Ishikawa (cell line): ENCODE data around the gene CLDN4.

ENCODE experiments used
- CREB1 ChIP-seq: IDR thresholded peaks from 2 replicates; pipeline ENCODE4 v1.6.1; 2012; ENCODE audit warnings: low read depth
- EP300 ChIP-seq: IDR thresholded peaks from 2 replicates; pipeline ENCODE4 v1.6.1; 2012; ENCODE audit warnings: borderline replicate concordance
- RAD21 ChIP-seq: IDR thresholded peaks from 2 replicates; pipeline ENCODE4 v1.6.1; 2012; ENCODE audit warnings: low read depth
- TAF1 ChIP-seq: IDR thresholded peaks from 2 replicates; pipeline ENCODE4 v1.6.1; 2012; ENCODE audit warnings: low read depth, mild to moderate bottlenecking
- TCF12 ChIP-seq: IDR thresholded peaks from 2 replicates; pipeline ENCODE4 v1.6.1; 2012; ENCODE audit warnings: low read depth
- TEAD4 ChIP-seq: IDR thresholded peaks from 2 replicates; pipeline ENCODE4 v1.6.1; 2012
- YY1 ChIP-seq: IDR thresholded peaks from 2 replicates; pipeline ENCODE4 v1.6.1; 2012; ENCODE audit warnings: low read depth
- ZBTB7A ChIP-seq: IDR thresholded peaks from 2 replicates; pipeline ENCODE4 v1.6.1; 2012; ENCODE audit warnings: low read depth
- TF ChIP-seq, protein P1 (sequence below): IDR thresholded peaks from 2 replicates; pipeline ENCODE4 v1.6.1; 2012; ENCODE audit warnings: low read depth, mild to moderate bottlenecking
- TF ChIP-seq, protein P2 (sequence below): IDR thresholded peaks from 2 replicates; pipeline ENCODE4 v1.6.1; 2012
- TF ChIP-seq, protein P3 (sequence below): IDR thresholded peaks from 2 replicates; pipeline ENCODE4 v1.6.1; 2012

DNA sequence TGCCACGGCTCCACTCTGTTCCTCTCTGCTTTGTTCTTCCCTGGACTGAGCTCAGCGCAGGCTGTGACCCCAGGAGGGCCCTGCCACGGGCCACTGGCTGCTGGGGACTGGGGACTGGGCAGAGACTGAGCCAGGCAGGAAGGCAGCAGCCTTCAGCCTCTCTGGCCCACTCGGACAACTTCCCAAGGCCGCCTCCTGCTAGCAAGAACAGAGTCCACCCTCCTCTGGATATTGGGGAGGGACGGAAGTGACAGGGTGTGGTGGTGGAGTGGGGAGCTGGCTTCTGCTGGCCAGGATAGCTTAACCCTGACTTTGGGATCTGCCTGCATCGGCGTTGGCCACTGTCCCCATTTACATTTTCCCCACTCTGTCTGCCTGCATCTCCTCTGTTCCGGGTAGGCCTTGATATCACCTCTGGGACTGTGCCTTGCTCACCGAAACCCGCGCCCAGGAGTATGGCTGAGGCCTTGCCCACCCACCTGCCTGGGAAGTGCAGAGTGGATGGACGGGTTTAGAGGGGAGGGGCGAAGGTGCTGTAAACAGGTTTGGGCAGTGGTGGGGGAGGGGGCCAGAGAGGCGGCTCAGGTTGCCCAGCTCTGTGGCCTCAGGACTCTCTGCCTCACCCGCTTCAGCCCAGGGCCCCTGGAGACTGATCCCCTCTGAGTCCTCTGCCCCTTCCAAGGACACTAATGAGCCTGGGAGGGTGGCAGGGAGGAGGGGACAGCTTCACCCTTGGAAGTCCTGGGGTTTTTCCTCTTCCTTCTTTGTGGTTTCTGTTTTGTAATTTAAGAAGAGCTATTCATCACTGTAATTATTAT lies 1.2 kb downstream of the CLDN4 start:
- peak; percentile 91 for TF ChIP-seq TCF12
- TF ChIP-seq, protein P1, sequence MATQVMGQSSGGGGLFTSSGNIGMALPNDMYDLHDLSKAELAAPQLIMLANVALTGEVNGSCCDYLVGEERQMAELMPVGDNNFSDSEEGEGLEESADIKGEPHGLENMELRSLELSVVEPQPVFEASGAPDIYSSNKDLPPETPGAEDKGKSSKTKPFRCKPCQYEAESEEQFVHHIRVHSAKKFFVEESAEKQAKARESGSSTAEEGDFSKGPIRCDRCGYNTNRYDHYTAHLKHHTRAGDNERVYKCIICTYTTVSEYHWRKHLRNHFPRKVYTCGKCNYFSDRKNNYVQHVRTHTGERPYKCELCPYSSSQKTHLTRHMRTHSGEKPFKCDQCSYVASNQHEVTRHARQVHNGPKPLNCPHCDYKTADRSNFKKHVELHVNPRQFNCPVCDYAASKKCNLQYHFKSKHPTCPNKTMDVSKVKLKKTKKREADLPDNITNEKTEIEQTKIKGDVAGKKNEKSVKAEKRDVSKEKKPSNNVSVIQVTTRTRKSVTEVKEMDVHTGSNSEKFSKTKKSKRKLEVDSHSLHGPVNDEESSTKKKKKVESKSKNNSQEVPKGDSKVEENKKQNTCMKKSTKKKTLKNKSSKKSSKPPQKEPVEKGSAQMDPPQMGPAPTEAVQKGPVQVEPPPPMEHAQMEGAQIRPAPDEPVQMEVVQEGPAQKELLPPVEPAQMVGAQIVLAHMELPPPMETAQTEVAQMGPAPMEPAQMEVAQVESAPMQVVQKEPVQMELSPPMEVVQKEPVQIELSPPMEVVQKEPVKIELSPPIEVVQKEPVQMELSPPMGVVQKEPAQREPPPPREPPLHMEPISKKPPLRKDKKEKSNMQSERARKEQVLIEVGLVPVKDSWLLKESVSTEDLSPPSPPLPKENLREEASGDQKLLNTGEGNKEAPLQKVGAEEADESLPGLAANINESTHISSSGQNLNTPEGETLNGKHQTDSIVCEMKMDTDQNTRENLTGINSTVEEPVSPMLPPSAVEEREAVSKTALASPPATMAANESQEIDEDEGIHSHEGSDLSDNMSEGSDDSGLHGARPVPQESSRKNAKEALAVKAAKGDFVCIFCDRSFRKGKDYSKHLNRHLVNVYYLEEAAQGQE: no peak
- TF ChIP-seq, protein P2, sequence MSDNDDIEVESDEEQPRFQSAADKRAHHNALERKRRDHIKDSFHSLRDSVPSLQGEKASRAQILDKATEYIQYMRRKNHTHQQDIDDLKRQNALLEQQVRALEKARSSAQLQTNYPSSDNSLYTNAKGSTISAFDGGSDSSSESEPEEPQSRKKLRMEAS: peak; percentile 80
- TF ChIP-seq RAD21: 0 out of 2 replicates have a peak, but pooled peaks have one; percentile 25
- peak; percentile 72 for TF ChIP-seq TEAD4
- TF ChIP-seq EP300: peak; percentile 79; the same call in 1 of the 2 replicates
- TF ChIP-seq YY1: peak; percentile 73
- peak; percentile 90 for TF ChIP-seq ZBTB7A
- TF ChIP-seq CREB1: no peak
- no peak; the same call in 1 of the 2 replicates for TF ChIP-seq TAF1
- TF ChIP-seq, protein P3, sequence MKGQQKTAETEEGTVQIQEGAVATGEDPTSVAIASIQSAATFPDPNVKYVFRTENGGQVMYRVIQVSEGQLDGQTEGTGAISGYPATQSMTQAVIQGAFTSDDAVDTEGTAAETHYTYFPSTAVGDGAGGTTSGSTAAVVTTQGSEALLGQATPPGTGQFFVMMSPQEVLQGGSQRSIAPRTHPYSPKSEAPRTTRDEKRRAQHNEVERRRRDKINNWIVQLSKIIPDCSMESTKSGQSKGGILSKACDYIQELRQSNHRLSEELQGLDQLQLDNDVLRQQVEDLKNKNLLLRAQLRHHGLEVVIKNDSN: no peak
